Uterus (tissue), 4 donors: ENCODE results near the gene TLE4. TPM values are rescaled to one million over a fixed set of nuclear protein-coding genes. Genes with fewer than 3 reads are reported as not detected.

ENCODE experiments used
- DNase-seq, 2 donors: peaks; one replicate each; pipeline ENCODE4 v3.0.0-alpha.2; 2019 to 2020
- H3K27ac ChIP-seq, 2 donors: fragments of 200-600 bp; sonication (generic); 1 replicate in 1 of 2; 2 replicates in 1 of 2; pipeline ENCODE4 v1.5.1; 2016 to 2018
- H3K27me3 ChIP-seq, 2 donors: fragments of 200-600 bp; sonication (generic); one replicate each; pipeline ENCODE4 v1.5.1; 2018 to 2019; ENCODE audit warnings: control low read depth in 1 of 2
- H3K36me3 ChIP-seq, 2 donors: fragments of 200-600 bp; sonication (generic); one replicate each; pipeline ENCODE4 v1.5.1; 2019; ENCODE audit warnings: control low read depth in 1 of 2
- H3K4me1 ChIP-seq, 2 donors: fragments of 200-600 bp; sonication (generic); one replicate each; pipeline ENCODE4 v1.5.1; 2018 to 2019; ENCODE audit warnings: control low read depth in 1 of 2
- H3K4me3 ChIP-seq, 2 donors: fragments of 200-600 bp; sonication (generic); 1 replicate in 1 of 2; 2 replicates in 1 of 2; pipeline ENCODE4 v1.5.1; 2018 to 2019; ENCODE audit warnings: mild to moderate bottlenecking in 1 of 2
- H3K9me3 ChIP-seq, 2 donors: fragments of 200-600 bp; sonication (generic); one replicate each; pipeline ENCODE4 v1.5.1; 2019; ENCODE audit warnings: control low read depth in 1 of 2
- POLR2A ChIP-seq, 2 donors: fragments of 450-650 bp; IDR thresholded peaks; one replicate each; pipeline ENCODE4 v1.6.1; 2016; ENCODE audit warnings: antibody characterized with exemption in 2 of 2, mild to moderate bottlenecking in 1 of 2, moderate library complexity in 1 of 2
- intact Hi-C: fragments of 100-400 bp; cut with DNase I; formaldehyde crosslinking; loops from one replicate; pipeline ENCODE4 v1.15.1; 2023; ENCODE audit warnings: low total_unique reads
- total RNA-seq, 4 donors: library from RNA; depleted of rRNA in 3 of 4; stranded (reverse); fragments of >200 nt in 3 of 4; gene quantifications; one replicate each; pipeline versions ENCODE4 v1.1.0 to v1.2.4, GENCODE V29; 2014 to 2023
- TF ChIP-seq, protein P1 (sequence below), 4 experiments: fragments of 200-600 bp in 2 of 4; fragments of 450-650 bp in 2 of 4; sonication (generic) in 2 of 4; IDR thresholded peaks; one replicate each; pipeline ENCODE4 v1.5.1; 2016 to 2019; ENCODE audit warnings: antibody characterized with exemption in 4 of 4, mild to moderate bottlenecking in 2 of 4, moderate library complexity in 1 of 4
- donor health status: DM: yes; HTN: yes; CAD: no.

The TLE4 gene
- total RNA-seq, result 100 to 1,000 TPM in 1 of 4 donors, 10 to 100 TPM in 3; 21.1 to 134 (median 35.1) TPM

DNA sequence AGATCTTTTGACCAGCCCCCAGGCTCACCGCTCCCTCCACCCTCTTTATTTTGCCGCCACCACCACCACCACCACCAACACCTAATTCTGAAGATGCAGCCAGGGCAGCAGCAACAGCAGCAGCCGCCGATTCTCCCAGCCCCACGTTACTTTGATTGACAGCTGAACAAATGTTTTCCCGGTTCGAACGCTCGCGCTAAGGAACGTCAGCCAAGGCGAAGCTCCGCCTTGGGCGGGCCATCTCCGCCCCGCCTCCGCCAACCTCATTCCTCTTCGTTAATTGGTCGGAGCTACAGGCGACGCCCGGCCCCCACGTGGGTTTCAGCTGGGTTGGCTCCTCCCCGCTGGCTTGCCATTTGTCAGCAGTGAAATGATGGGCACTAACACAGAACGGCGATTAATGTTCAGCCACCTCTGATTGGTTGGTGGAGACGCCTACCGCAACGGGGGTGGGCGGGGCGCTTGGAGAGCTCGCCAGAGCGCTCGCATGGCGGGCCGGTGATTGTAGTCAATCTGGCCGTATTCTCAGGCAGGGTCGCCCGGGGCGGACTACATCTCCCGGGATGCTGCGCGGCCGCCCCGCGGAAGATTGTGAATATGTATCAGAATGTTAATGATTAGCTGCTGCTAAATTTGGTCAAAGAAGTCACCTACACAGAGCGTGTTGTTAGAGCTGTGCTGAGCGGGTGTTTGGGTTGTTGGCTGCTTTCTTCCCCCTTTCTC is at the start of gene TLE4:
Gene TLE4, plus strand, starts transcription at position 657 of the 723 bp plus-strand sequence. CDS start 826 bp downstream, outside the sequence.
- no peaks in the 10 kb centered on the region for H3K4me1 ChIP-seq
- H3K36me3 ChIP-seq, result no peaks in the 10 kb centered on the region
- peak within 1 kb of the TSS; percentile 91 to 96 for H3K27ac ChIP-seq
- peak; percentile 87 to 98 for TF ChIP-seq POLR2A (IDR thresholded peaks at IDR 0.05)
- TF ChIP-seq, protein P1, sequence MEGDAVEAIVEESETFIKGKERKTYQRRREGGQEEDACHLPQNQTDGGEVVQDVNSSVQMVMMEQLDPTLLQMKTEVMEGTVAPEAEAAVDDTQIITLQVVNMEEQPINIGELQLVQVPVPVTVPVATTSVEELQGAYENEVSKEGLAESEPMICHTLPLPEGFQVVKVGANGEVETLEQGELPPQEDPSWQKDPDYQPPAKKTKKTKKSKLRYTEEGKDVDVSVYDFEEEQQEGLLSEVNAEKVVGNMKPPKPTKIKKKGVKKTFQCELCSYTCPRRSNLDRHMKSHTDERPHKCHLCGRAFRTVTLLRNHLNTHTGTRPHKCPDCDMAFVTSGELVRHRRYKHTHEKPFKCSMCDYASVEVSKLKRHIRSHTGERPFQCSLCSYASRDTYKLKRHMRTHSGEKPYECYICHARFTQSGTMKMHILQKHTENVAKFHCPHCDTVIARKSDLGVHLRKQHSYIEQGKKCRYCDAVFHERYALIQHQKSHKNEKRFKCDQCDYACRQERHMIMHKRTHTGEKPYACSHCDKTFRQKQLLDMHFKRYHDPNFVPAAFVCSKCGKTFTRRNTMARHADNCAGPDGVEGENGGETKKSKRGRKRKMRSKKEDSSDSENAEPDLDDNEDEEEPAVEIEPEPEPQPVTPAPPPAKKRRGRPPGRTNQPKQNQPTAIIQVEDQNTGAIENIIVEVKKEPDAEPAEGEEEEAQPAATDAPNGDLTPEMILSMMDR (IDR thresholded peaks at IDR 0.05), result peak in 1 of 4 experiments; percentile 9
- peak within 1 kb of the TSS; percentile 73 to 74 for H3K4me3 ChIP-seq
- peak; percentile 99 to 100 for DNase-seq
- H3K9me3 ChIP-seq, result no peaks in the 10 kb centered on the region
- intact Hi-C loops, result no loop called here
- no peaks in the 10 kb centered on the region for H3K27me3 ChIP-seq

DNA sequence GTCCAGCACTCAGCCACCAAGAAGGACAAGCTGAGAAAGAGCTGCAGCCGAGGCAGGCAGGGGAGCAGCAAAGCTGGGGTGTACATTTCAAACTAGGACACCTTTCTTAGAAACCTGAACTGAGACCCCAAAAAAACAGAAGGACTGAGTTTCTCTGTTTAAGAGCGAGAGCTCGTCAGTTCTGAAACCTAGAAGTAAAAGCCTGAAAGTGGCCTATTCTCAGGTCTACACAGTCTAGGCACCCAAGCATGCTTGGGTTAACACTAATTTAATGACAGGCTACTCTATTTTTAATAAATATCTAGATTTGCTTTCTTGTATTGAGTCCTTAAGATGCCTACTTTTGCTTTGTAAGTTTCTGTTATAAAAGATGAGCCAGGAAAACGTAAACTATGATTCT is 49.0 kb upstream of the TLE4 start:
- no peak for TF ChIP-seq POLR2A (IDR thresholded peaks at IDR 0.05)
- TF ChIP-seq, protein P1 (IDR thresholded peaks at IDR 0.05), result no peak
- H3K9me3 ChIP-seq, result no peaks in the 10 kb centered on the region
- DNase-seq, result no peak
- intact Hi-C loops, result no loop called here
- H3K36me3 ChIP-seq, result no peaks in the 10 kb centered on the region
- no peak overlapping the region for H3K4me3 ChIP-seq
- no peak overlapping the region for H3K27ac ChIP-seq
- H3K4me1 ChIP-seq, result no peaks in the 10 kb centered on the region
- H3K27me3 ChIP-seq, result no peaks in the 10 kb centered on the region

DNA sequence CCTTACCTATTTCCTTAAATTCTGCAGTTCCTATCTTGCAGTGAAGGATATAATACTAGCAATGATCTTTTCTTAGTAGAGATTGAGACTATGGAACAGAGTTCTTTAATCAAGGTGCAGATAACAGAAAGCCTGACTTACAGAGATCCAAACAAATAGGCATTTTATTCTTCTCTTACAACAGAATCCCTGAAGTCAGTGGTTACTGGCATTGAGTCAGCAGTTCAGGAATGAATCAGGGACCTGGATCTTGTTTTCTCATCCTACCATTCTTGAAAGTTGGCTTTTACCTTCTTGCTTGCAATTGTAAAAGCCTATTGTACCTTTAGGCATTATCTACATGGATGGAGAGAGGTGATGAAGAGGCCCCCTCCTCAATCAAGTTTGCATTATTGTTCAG is 47.5 kb upstream of the TLE4 start:
- TF ChIP-seq, protein P1 (IDR thresholded peaks at IDR 0.05), result no peak
- TF ChIP-seq POLR2A (IDR thresholded peaks at IDR 0.05), result no peak
- Histone ChIP-seq H3K9me3 (no peaks in the 10 kb centered on the region), H3K27ac (no peak overlapping the region), H3K4me1 (no peaks in the 10 kb centered on the region), H3K36me3 (no peaks in the 10 kb centered on the region), H3K27me3 (no peaks in the 10 kb centered on the region), H3K4me3 (no peak overlapping the region)
- intact Hi-C loops, result no loop called here
- no peak for DNase-seq

DNA sequence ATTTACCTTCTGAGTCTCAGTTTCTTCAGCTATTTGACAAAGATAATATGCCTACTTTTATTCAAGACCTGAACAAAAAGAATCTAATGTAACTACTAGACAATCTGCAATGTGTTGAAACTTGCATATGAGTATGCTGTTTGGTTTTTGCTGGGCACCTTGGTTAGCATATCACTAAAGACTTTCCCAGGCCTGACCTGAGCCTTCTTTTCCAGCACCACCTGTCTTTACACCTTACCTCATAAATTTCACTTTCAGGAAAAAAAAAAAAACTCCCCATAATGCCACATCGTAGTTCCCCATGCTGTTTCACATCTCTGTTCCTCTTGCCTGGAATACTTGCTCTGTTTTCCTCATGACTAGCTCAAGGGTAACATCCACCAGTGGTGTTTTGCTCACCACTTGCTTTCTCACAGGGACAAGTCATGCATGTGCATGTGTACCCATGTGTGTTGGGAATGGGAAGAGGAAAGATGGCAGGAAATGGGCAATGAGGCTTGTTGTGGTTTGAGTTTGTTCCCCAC is 45.6 kb upstream of the TLE4 start:
- intact Hi-C loops, result no loop called here
- Histone ChIP-seq H3K9me3 (no peaks in the 10 kb centered on the region), H3K36me3 (no peaks in the 10 kb centered on the region), H3K27me3 (no peaks in the 10 kb centered on the region), H3K27ac (no peak overlapping the region), H3K4me1 (no peaks in the 10 kb centered on the region), H3K4me3 (no peak overlapping the region)
- TF ChIP-seq POLR2A (IDR thresholded peaks at IDR 0.05), result no peak
- TF ChIP-seq, protein P1 (IDR thresholded peaks at IDR 0.05), result no peak
- no peak for DNase-seq

DNA sequence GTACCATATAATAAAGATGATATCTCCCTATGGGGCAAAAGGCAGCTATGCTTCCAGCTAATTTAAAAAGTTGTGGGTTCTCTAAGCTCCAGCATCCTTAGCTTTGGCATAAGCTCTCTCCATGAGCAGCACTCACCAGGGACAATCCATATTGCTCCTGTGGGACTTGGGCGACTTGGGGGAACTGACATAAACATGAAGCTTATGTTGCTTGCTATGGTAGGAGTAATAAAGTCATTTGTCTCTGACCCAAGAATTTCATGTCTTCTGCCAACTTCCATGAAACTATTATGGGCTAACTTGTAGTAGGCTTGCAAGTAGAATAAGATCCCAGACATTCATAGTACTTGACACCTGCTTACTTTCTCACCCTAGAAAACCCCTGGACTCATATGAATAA is 36.2 kb upstream of the TLE4 start:
- Histone ChIP-seq H3K9me3 (no peaks in the 10 kb centered on the region), H3K4me3 (no peak overlapping the region), H3K4me1 (no peaks in the 10 kb centered on the region), H3K27me3 (no peaks in the 10 kb centered on the region), H3K27ac (no peak overlapping the region), H3K36me3 (no peaks in the 10 kb centered on the region)
- TF ChIP-seq, protein P1 (IDR thresholded peaks at IDR 0.05), result no peak
- no peak for TF ChIP-seq POLR2A (IDR thresholded peaks at IDR 0.05)
- DNase-seq, result no peak
- intact Hi-C loops, result no loop called here
